CD14-positive monocyte (primary cell): ENCODE results near the gene WDPCP. TPM values are rescaled to one million over a fixed set of nuclear protein-coding genes. Genes with fewer than 3 reads are reported as not detected.

ENCODE experiments used
- DNase-seq, 3 donors: peaks; one replicate each; pipeline ENCODE4 v3.0.0-alpha.2; 2011 to 2022
- H2AFZ ChIP-seq: 2 replicates; pipeline ENCODE4 v1.6.0; 2012; ENCODE audit warnings: mild to moderate bottlenecking, low read depth, low read length, inconsistent platforms; ENCODE audit not compliant: insufficient read depth, poor library complexity, severe bottlenecking
- H3K27ac ChIP-seq, 2 donors: 1 replicate in 1 of 2; 2 replicates in 1 of 2; pipeline ENCODE4 v1.5.1; 2012 to 2013; ENCODE audit warnings: low read length in 2 of 2, control low read depth in 1 of 2, inconsistent platforms in 1 of 2, low read depth in 1 of 2, mild to moderate bottlenecking in 1 of 2
- H3K27me3 ChIP-seq, 2 donors: one replicate each; pipeline versions ENCODE4 v1.6.0 to v1.6.1; 2011 to 2013; ENCODE audit warnings: low read length in 2 of 2; ENCODE audit not compliant: control insufficient read depth in 2 of 2, insufficient read depth in 2 of 2
- H3K36me3 ChIP-seq, 2 donors: replicated peaks in 1 of 2; 1 replicate in 1 of 2; 2 replicates in 1 of 2; pipeline versions ENCODE4 v1.5.1 to v1.6.1; 2012 to 2013; ENCODE audit warnings: low read length in 2 of 2, control low read depth in 1 of 2, inconsistent platforms in 1 of 2, mild to moderate bottlenecking in 1 of 2; ENCODE audit not compliant: insufficient read depth in 2 of 2, control insufficient read depth in 1 of 2
- H3K4me1 ChIP-seq, 2 donors: 1 replicate in 1 of 2; 2 replicates in 1 of 2; pipeline versions ENCODE4 v1.5.1 to v1.6.1; 2012 to 2013; ENCODE audit warnings: low read length in 2 of 2, control low read depth in 1 of 2, inconsistent platforms in 1 of 2, mild to moderate bottlenecking in 1 of 2, moderate library complexity in 1 of 2; ENCODE audit not compliant: insufficient read depth in 2 of 2, control insufficient read depth in 1 of 2
- H3K4me2 ChIP-seq: replicated peaks from 2 replicates; pipeline ENCODE3; 2012; ENCODE audit warnings: low read length, moderate library complexity, mild to moderate bottlenecking; ENCODE audit not compliant: poor library complexity, severe bottlenecking; ENCODE audit errors: extremely low read depth
- H3K4me3 ChIP-seq, 3 experiments: fragments of 200-600 bp in 1 of 3; sonication (generic) in 1 of 3; replicated peaks in 1 of 3; 1 replicate in 2 of 3; 2 replicates in 1 of 3; pipeline ENCODE4 v1.5.1; 2011 to 2013; ENCODE audit warnings: low read length in 3 of 3, mild to moderate bottlenecking in 3 of 3, control low read depth in 2 of 3, low read depth in 2 of 3, inconsistent platforms in 1 of 3, moderate library complexity in 1 of 3
- H3K79me2 ChIP-seq: 2 replicates; pipeline ENCODE4 v1.6.0; 2012; ENCODE audit warnings: mild to moderate bottlenecking, control low read depth, inconsistent platforms, low read length, moderate library complexity; ENCODE audit not compliant: insufficient read depth
- H3K9ac ChIP-seq: 2 replicates; pipeline ENCODE4 v1.6.0; 2017; ENCODE audit warnings: low read length, mild to moderate bottlenecking; ENCODE audit not compliant: insufficient read depth, poor library complexity, severe bottlenecking
- H3K9me3 ChIP-seq, 2 donors: replicated peaks in 1 of 2; 1 replicate in 1 of 2; 2 replicates in 1 of 2; pipeline versions ENCODE4 v1.5.1 to v1.6.1; 2012 to 2013; ENCODE audit warnings: low read length in 2 of 2, control low read depth in 1 of 2; ENCODE audit not compliant: control insufficient read depth in 1 of 2, insufficient read depth in 1 of 2
- H4K20me1 ChIP-seq: 2 replicates; pipeline ENCODE4 v1.6.0; 2012; ENCODE audit warnings: mild to moderate bottlenecking, low read length, control low read depth, moderate library complexity; ENCODE audit not compliant: insufficient read depth
- H3K27ac Mint-ChIP-seq, 7 donors: one replicate each; pipeline ENCODE4 v1.8.0; 2020; ENCODE audit warnings: mild to moderate bottlenecking in 7 of 7, mixed read lengths in 7 of 7, moderate library complexity in 6 of 7, inconsistent platforms in 2 of 7
- H3K27me3 Mint-ChIP-seq, 3 donors: one replicate each; pipeline ENCODE4 v1.8.0; 2021 to 2022; ENCODE audit warnings: low read depth in 3 of 3, mild to moderate bottlenecking in 3 of 3, mixed read lengths in 3 of 3, moderate library complexity in 3 of 3, inconsistent platforms in 1 of 3
- H3K36me3 Mint-ChIP-seq, 2 donors: one replicate each; pipeline ENCODE4 v1.8.0; 2020; ENCODE audit warnings: mixed read lengths in 2 of 2, inconsistent platforms in 1 of 2, mild to moderate bottlenecking in 1 of 2
- H3K4me1 Mint-ChIP-seq: one replicate; pipeline ENCODE4 v1.8.0; 2020; ENCODE audit warnings: mild to moderate bottlenecking, mixed read lengths
- H3K4me3 Mint-ChIP-seq, 2 donors: one replicate each; pipeline ENCODE4 v1.8.0; 2020; ENCODE audit warnings: mild to moderate bottlenecking in 2 of 2, mixed read lengths in 2 of 2, moderate library complexity in 1 of 2
- H3K9me3 Mint-ChIP-seq, 7 donors: one replicate each; pipeline ENCODE4 v1.8.0; 2020 to 2022; ENCODE audit warnings: mixed read lengths in 7 of 7, mild to moderate bottlenecking in 6 of 7, moderate library complexity in 6 of 7, inconsistent platforms in 2 of 7
- WGBS: methylation state at CpG from one replicate; pipeline ENCODE4 v1.1.5; 2013; ENCODE audit warnings: missing lambda C conversion rate; ENCODE audit not compliant: insufficient coverage; 5-methylcytosine and 5-hydroxymethylcytosine counted together
- intact Hi-C, 2 donors: fragments of 100-400 bp; cut with micrococcal nuclease; formaldehyde crosslinking; loops; one replicate each; pipeline versions ENCODE4 v1.15.0 to v1.15.1; 2023
- polyA plus RNA-seq, 3 donors: library from polyadenylated mRNA; depleted of rRNA in 1 of 3; unstranded in 2 of 3; stranded (reverse) in 1 of 3; fragments of 300-500 nt in 2 of 3; fragments of >200 nt in 1 of 3; fragmentation: Illumina TruSeq in 2 of 3; gene quantifications; 1 replicate in 2 of 3; 2 replicates in 1 of 3; pipeline ENCODE4 v1.2.3, GENCODE V29; 2012 to 2021
- TF ChIP-seq, protein P1 (sequence below): fragments of 200-600 bp; IDR thresholded peaks from one replicate; pipeline ENCODE4 v1.8.0; 2022; ENCODE audit warnings: antibody characterized with exemption, mild to moderate bottlenecking

Gene WDPCP
- polyA plus RNA-seq, 3 donors = 3.3 to 5.2 (median 3.7) TPM

DNA sequence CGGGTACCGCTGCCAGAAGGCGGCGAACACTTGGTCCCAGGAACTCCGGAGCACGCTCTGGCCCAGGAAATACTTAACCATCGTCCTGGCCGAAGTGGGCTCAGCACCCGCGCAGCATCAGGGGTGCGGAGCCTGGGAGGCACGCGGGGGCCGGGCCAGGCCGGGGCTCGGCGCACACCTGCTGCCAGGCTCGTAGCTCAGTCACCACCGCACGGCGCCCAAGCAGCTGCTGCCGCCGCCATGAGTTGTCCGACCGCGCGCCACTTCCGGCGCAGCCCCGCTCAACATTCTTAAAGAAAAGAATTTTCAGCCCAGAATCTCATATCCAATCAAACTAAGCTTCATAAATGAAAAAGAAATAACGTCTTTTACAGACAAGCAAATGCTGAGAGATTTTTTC is 34.5 kb upstream of the WDPCP start:
- Histone ChIP-seq H3K9ac (no peak overlapping the region), H3K27ac (no peak overlapping the region), H3K9me3 (peaks cover 0 to 10% of the 10 kb centered on the region in 2 donors), H3K27me3 (no peaks in the 10 kb centered on the region), H3K79me2 (no peaks in the 10 kb centered on the region), H3K4me3 (no peak overlapping the region), H3K4me2 (no peak overlapping the region), H2AFZ (no peak overlapping the region), H3K36me3 (no peaks in the 10 kb centered on the region), H3K4me1 (no peaks in the 10 kb centered on the region), H4K20me1 (no peaks in the 10 kb centered on the region)
- peaks cover 0 to 2% (median 1%) of the 10 kb centered on the region in 3 donors for H3K27me3 Mint-ChIP-seq
- intact Hi-C loops = no loop called here
- WGBS = 99% methylated on average over 26 of the region's 31 CpGs
- no peak overlapping the region for H3K4me3 Mint-ChIP-seq
- DNase-seq = no peak
- peaks cover 8% of the 10 kb centered on the region for H3K4me1 Mint-ChIP-seq
- TF ChIP-seq, protein P1, sequence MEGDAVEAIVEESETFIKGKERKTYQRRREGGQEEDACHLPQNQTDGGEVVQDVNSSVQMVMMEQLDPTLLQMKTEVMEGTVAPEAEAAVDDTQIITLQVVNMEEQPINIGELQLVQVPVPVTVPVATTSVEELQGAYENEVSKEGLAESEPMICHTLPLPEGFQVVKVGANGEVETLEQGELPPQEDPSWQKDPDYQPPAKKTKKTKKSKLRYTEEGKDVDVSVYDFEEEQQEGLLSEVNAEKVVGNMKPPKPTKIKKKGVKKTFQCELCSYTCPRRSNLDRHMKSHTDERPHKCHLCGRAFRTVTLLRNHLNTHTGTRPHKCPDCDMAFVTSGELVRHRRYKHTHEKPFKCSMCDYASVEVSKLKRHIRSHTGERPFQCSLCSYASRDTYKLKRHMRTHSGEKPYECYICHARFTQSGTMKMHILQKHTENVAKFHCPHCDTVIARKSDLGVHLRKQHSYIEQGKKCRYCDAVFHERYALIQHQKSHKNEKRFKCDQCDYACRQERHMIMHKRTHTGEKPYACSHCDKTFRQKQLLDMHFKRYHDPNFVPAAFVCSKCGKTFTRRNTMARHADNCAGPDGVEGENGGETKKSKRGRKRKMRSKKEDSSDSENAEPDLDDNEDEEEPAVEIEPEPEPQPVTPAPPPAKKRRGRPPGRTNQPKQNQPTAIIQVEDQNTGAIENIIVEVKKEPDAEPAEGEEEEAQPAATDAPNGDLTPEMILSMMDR = no peak
- H3K36me3 Mint-ChIP-seq = no peaks in the 10 kb centered on the region
- H3K9me3 Mint-ChIP-seq = peaks cover 2 to 29% (median 19%) of the 10 kb centered on the region in 7 donors
- H3K27ac Mint-ChIP-seq = no peak overlapping the region

DNA sequence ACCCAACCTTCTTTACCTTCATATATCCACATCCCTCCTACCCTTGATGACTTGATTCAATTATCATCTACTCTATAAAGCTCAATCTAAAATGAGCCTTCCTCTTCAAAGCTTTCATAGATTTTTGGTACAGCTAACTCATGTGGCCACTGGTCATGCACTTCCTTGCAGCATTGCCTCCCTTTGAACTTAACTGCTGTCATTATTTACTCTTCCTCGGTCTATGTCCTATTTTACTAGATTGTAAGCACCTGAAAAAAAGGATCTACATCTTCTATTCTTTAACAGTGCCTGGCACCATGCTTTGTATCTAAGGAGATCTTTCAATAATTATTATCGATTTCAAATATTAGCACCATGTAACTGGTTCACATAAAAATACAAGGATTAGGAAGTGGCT is 31.1 kb upstream of the WDPCP start:
- Mint-ChIP-seq H3K27me3 (peaks cover 0 to 2% (median 1%) of the 10 kb centered on the region in 3 donors), H3K4me3 (no peak overlapping the region), H3K4me1 (peaks cover 8% of the 10 kb centered on the region), H3K9me3 (peaks cover 2 to 27% (median 16%) of the 10 kb centered on the region in 7 donors), H3K36me3 (no peaks in the 10 kb centered on the region), H3K27ac (no peak overlapping the region)
- no peak overlapping the region for H3K4me3 ChIP-seq
- no peaks in the 10 kb centered on the region for H3K4me1 ChIP-seq
- H3K27me3 ChIP-seq = no peaks in the 10 kb centered on the region
- no peak overlapping the region for H2AFZ ChIP-seq
- no peaks in the 10 kb centered on the region for H4K20me1 ChIP-seq
- no peak overlapping the region for H3K27ac ChIP-seq
- no peak overlapping the region for H3K4me2 ChIP-seq
- no peaks in the 10 kb centered on the region for H3K79me2 ChIP-seq
- H3K9ac ChIP-seq = no peak overlapping the region
- peaks cover 0 to 8% of the 10 kb centered on the region in 2 donors for H3K9me3 ChIP-seq
- H3K36me3 ChIP-seq = no peaks in the 10 kb centered on the region
- WGBS = no CpG with 5 or more reads among the region's 2 CpGs
- DNase-seq = no peak
- TF ChIP-seq, protein P1 = no peak
- intact Hi-C loops = no loop called here
